T-cell (primary cell): Measurements from ENCODE around the gene CLEC9A. TPM values are rescaled to one million over a fixed set of nuclear protein-coding genes. Genes with fewer than 3 reads are reported as not detected.

Experiments
- ATAC-seq, 4 experiments: fragments of 200-7000 bp in 3 of 4; fragments of 150-1000 bp in 1 of 4; cut with Tn5 transposase; replicated peaks in 1 of 4; 1 replicate in 3 of 4; 2 replicates in 1 of 4; pipeline ENCODE4 v1.10.0; 2021; ENCODE audit warnings: moderate library complexity in 3 of 4, mild to moderate bottlenecking in 2 of 4, moderate number of reproducible peaks in 1 of 4
- CTCF ChIA-PET, 2 donors: fragments of 300-600 bp; sonication (Branson Sonifier 250); formaldehyde crosslinking; loops; one replicate each; lab custom pipeline; 2022; ENCODE audit warnings: antibody characterized with exemption in 2 of 2; lab: Charles Lee
- POLR2A ChIA-PET, 2 donors: fragments of 300-600 bp; sonication (Branson Sonifier 250); formaldehyde crosslinking; loops; one replicate each; lab custom pipeline; 2022; ENCODE audit warnings: antibody characterized with exemption in 2 of 2; lab: Charles Lee
- DNase-seq, 35 experiments: peaks; one replicate each; pipeline versions ENCODE4 v3.0.0 to v3.0.0-alpha.2; 2013 to 2023
- H3K27ac ChIP-seq: one replicate; pipeline ENCODE4 v1.5.1; 2013; ENCODE audit warnings: low read length
- H3K27me3 ChIP-seq, 2 experiments: replicated peaks in 1 of 2; 1 replicate in 1 of 2; 2 replicates in 1 of 2; pipeline versions ENCODE4 v1.6.1 to v1.7.0; 2013; ENCODE audit warnings: low read length in 1 of 2, mixed read lengths in 1 of 2; ENCODE audit not compliant: control insufficient read depth in 2 of 2, insufficient read depth in 2 of 2; ENCODE audit errors: extremely low read depth in 1 of 2
- H3K36me3 ChIP-seq, 2 donors: 1 replicate in 1 of 2; 2 replicates in 1 of 2; pipeline versions ENCODE4 v1.6.1 to v1.7.0; 2013; ENCODE audit warnings: low read length in 1 of 2; ENCODE audit not compliant: control insufficient read depth in 2 of 2, insufficient read depth in 1 of 2; ENCODE audit errors: extremely low read depth in 1 of 2
- H3K4me1 ChIP-seq, 2 experiments: 1 replicate in 1 of 2; 2 replicates in 1 of 2; pipeline versions ENCODE4 v1.6.1 to v1.7.0; 2013; ENCODE audit warnings: low read length in 2 of 2, mixed read lengths in 1 of 2; ENCODE audit not compliant: insufficient read depth in 2 of 2, control insufficient read depth in 1 of 2; ENCODE audit errors: extremely low read depth in 1 of 2
- H3K4me3 ChIP-seq, 2 donors: 1 replicate in 1 of 2; 2 replicates in 1 of 2; pipeline versions ENCODE4 v1.5.1 to v1.7.0; 2013; ENCODE audit warnings: mild to moderate bottlenecking in 2 of 2, low read length in 1 of 2, moderate library complexity in 1 of 2; ENCODE audit not compliant: control insufficient read depth in 1 of 2; ENCODE audit errors: extremely low read depth in 1 of 2
- H3K9me3 ChIP-seq: 2 replicates; pipeline ENCODE4 v1.7.0; 2013
- H3K27ac Mint-ChIP-seq, 2 donors: one replicate each; pipeline ENCODE4 v1.8.0; 2020 to 2021; ENCODE audit warnings: mild to moderate bottlenecking in 2 of 2, mixed read lengths in 2 of 2
- H3K27me3 Mint-ChIP-seq, 2 donors: one replicate each; pipeline ENCODE4 v1.8.0; 2021 to 2022; ENCODE audit warnings: mixed read lengths in 2 of 2
- H3K36me3 Mint-ChIP-seq: one replicate; pipeline ENCODE4 v1.8.0; 2021; ENCODE audit warnings: mixed read lengths
- H3K4me1 Mint-ChIP-seq, 3 donors: one replicate each; pipeline ENCODE4 v1.8.0; 2020 to 2022; ENCODE audit warnings: mixed read lengths in 3 of 3, mild to moderate bottlenecking in 1 of 3
- H3K4me3 Mint-ChIP-seq, 3 donors: one replicate each; pipeline ENCODE4 v1.8.0; 2020 to 2022; ENCODE audit warnings: mild to moderate bottlenecking in 3 of 3, mixed read lengths in 3 of 3, moderate library complexity in 3 of 3
- H3K9me3 Mint-ChIP-seq, 3 donors: one replicate each; pipeline ENCODE4 v1.8.0; 2020 to 2022; ENCODE audit warnings: mixed read lengths in 3 of 3
- WGBS: methylation state at CpG from one replicate; pipeline ENCODE4 v1.1.5; 2013; ENCODE audit warnings: missing lambda C conversion rate; ENCODE audit not compliant: insufficient coverage; 5-methylcytosine and 5-hydroxymethylcytosine counted together
- total RNA-seq, 35 experiments: library from RNA in 6 of 35; stranded (reverse) in 6 of 35; fragments of 120-200 nt in 1 of 35; gene quantifications; one replicate each; pipeline versions ENCODE4 v1.2.1 to v1.2.4 and lab custom pipeline; 2013 to 2026

CLEC9A gene
- total RNA-seq, 5 donors from 2014 or later (not counting 1 experiment from before 2014, with no cell fraction given) = 0.61 TPM; not detected in 4

- no peaks in the 10 kb centered on the region for H3K4me1 Mint-ChIP-seq
- H3K27ac ChIP-seq = no peak overlapping the region
- no peaks in the 10 kb centered on the region for H3K9me3 ChIP-seq
- 83% methylated on average over 2 of the region's 4 CpGs for WGBS
- POLR2A ChIA-PET = no interaction called here
- DNase-seq (no peak), ATAC-seq (no peak)
- no peaks in the 10 kb centered on the region for H3K4me1 ChIP-seq
- no peak overlapping the region for H3K4me3 ChIP-seq
- H3K36me3 ChIP-seq = no peaks in the 10 kb centered on the region
- no peak overlapping the region for H3K27ac Mint-ChIP-seq
- H3K27me3 ChIP-seq = peaks cover 0 to 8% of the 10 kb centered on the region in 2 experiments
- H3K36me3 Mint-ChIP-seq = no peaks in the 10 kb centered on the region
- no peak overlapping the region for H3K4me3 Mint-ChIP-seq
- H3K9me3 Mint-ChIP-seq = no peaks in the 10 kb centered on the region
- peaks cover 20 to 21% of the 10 kb centered on the region in 2 donors for H3K27me3 Mint-ChIP-seq
- CTCF ChIA-PET = no interaction called here
Measured at GRCh38 chr12:10069099-10069498, 38.6 kb downstream of the CLEC9A start.

- POLR2A ChIA-PET = no interaction called here
- no peak overlapping the region for H3K4me3 ChIP-seq
- H3K36me3 ChIP-seq = no peaks in the 10 kb centered on the region
- 31% methylated on average over 3 of the region's 3 CpGs for WGBS
- Mint-ChIP-seq H3K4me1 (no peaks in the 10 kb centered on the region), H3K9me3 (no peaks in the 10 kb centered on the region), H3K4me3 (no peak overlapping the region), H3K27ac (no peak overlapping the region), H3K36me3 (no peaks in the 10 kb centered on the region), H3K27me3 (peaks cover 17 to 20% of the 10 kb centered on the region in 2 donors)
- no peaks in the 10 kb centered on the region for H3K4me1 ChIP-seq
- no peak overlapping the region for H3K27ac ChIP-seq
- peaks cover 0 to 8% of the 10 kb centered on the region in 2 experiments for H3K27me3 ChIP-seq
- ATAC-seq (no peak), DNase-seq (no peak)
- CTCF ChIA-PET = no interaction called here
- H3K9me3 ChIP-seq = no peaks in the 10 kb centered on the region
Measured at GRCh38 chr12:10069976-10070375, 39.5 kb downstream of the CLEC9A start.

GRCh38 chr12:10070380-10070779 lies 39.9 kb downstream of the CLEC9A start:
- CTCF ChIA-PET = no interaction called here

GRCh38 chr12:10072131-10072530 lies 41.6 kb downstream of the CLEC9A start:
- Mint-ChIP-seq H3K27ac (no peak overlapping the region), H3K4me3 (no peak overlapping the region), H3K4me1 (no peaks in the 10 kb centered on the region), H3K36me3 (no peaks in the 10 kb centered on the region), H3K9me3 (no peaks in the 10 kb centered on the region), H3K27me3 (peaks cover 14 to 15% of the 10 kb centered on the region in 2 donors)
- Histone ChIP-seq H3K4me1 (no peaks in the 10 kb centered on the region), H3K27ac (no peak overlapping the region), H3K9me3 (no peaks in the 10 kb centered on the region), H3K27me3 (peaks cover 0 to 8% of the 10 kb centered on the region in 2 experiments), H3K36me3 (no peaks in the 10 kb centered on the region), H3K4me3 (no peak overlapping the region)
- ATAC-seq (no peak), DNase-seq (no peak)
- ChIA-PET CTCF (interaction anchor here in 1 of 2 donors (0.6 kb wide), 1 partner anchor 395 kb away, joined by 3 read pairs; no protein-coding TSS in a partner anchor), POLR2A (interaction anchor here in 1 of 2 donors (0.6 kb wide), 1 partner anchor 1369 kb away, joined by 3 read pairs; no protein-coding TSS in a partner anchor)
- 100% methylated on average over 1 of the region's 2 CpGs for WGBS

More at GRCh38 chr12:10070380-10070779, 39.9 kb downstream of the CLEC9A start:
- no peaks in the 10 kb centered on the region for H3K9me3 Mint-ChIP-seq
- peaks cover 17 to 20% of the 10 kb centered on the region in 2 donors for H3K27me3 Mint-ChIP-seq
- ATAC-seq (no peak), DNase-seq (no peak)
- Histone ChIP-seq H3K4me3 (no peak overlapping the region), H3K36me3 (no peaks in the 10 kb centered on the region), H3K27me3 (peaks cover 0 to 8% of the 10 kb centered on the region in 2 experiments), H3K4me1 (no peaks in the 10 kb centered on the region), H3K9me3 (no peaks in the 10 kb centered on the region), H3K27ac (no peak overlapping the region)
- no peaks in the 10 kb centered on the region for H3K36me3 Mint-ChIP-seq
- POLR2A ChIA-PET = no interaction called here
- no peak overlapping the region for H3K4me3 Mint-ChIP-seq
- WGBS = 60% methylated on average over 3 of the region's 4 CpGs
- H3K27ac Mint-ChIP-seq = no peak overlapping the region
- no peaks in the 10 kb centered on the region for H3K4me1 Mint-ChIP-seq

GRCh38 chr12:10073261-10073660 lies 42.8 kb downstream of the CLEC9A start:
- H3K9me3 ChIP-seq = no peaks in the 10 kb centered on the region
- Mint-ChIP-seq H3K27me3 (peaks cover 11 to 16% of the 10 kb centered on the region in 2 donors), H3K4me1 (no peaks in the 10 kb centered on the region), H3K9me3 (no peaks in the 10 kb centered on the region), H3K4me3 (no peak overlapping the region), H3K36me3 (no peaks in the 10 kb centered on the region), H3K27ac (no peak overlapping the region)
- WGBS = 67% methylated on average over 1 of the region's 5 CpGs
- no peaks in the 10 kb centered on the region for H3K36me3 ChIP-seq
- no peak overlapping the region for H3K4me3 ChIP-seq
- no peaks in the 10 kb centered on the region for H3K4me1 ChIP-seq
- peaks cover 0 to 8% of the 10 kb centered on the region in 2 experiments for H3K27me3 ChIP-seq
- POLR2A ChIA-PET = no interaction called here
- DNase-seq (no peak), ATAC-seq (no peak)
- no peak overlapping the region for H3K27ac ChIP-seq
- CTCF ChIA-PET = no interaction called here

GRCh38 chr12:10075451-10075850 lies 45.0 kb downstream of the CLEC9A start:
- ChIA-PET POLR2A (no interaction called here), CTCF (no interaction called here)

More at GRCh38 chr12:10075451-10075850, 45.0 kb downstream of the CLEC9A start:
- no peaks in the 10 kb centered on the region for H3K4me1 ChIP-seq
- no peak for DNase-seq
- ATAC-seq = no peak
- Mint-ChIP-seq H3K36me3 (no peaks in the 10 kb centered on the region), H3K4me3 (no peak overlapping the region), H3K9me3 (no peaks in the 10 kb centered on the region), H3K4me1 (no peaks in the 10 kb centered on the region), H3K27ac (no peak overlapping the region), H3K27me3 (peaks cover 9 to 12% of the 10 kb centered on the region in 2 donors)
- peaks cover 0 to 12% of the 10 kb centered on the region in 2 experiments for H3K27me3 ChIP-seq
- H3K9me3 ChIP-seq = no peaks in the 10 kb centered on the region
- H3K4me3 ChIP-seq = no peak overlapping the region
- no peaks in the 10 kb centered on the region for H3K36me3 ChIP-seq
- H3K27ac ChIP-seq = no peak overlapping the region
